Measurements from ENCODE around the gene NIPBL.

Gene NIPBL

GRCh38 chr5:36985387-36985786 lies 108.8 kb downstream of the NIPBL start:
- Histone ChIP-seq H3K4me1 (ENCODE audit: insufficient read depth, low read length) (no peaks in the 10 kb centered on the region), H3K36me3 (ENCODE audit: insufficient read depth, low read length) (peaks cover 25% of the 10 kb centered on the region), H3K4me2 (ENCODE audit: insufficient read depth, low read length) (no peak overlapping the region), H3K79me2 (ENCODE audit: insufficient read depth, low read length) (peaks cover 57% of the 10 kb centered on the region), H3K27me3 (ENCODE audit: insufficient read depth, low read length, poor library complexity) (no peaks in the 10 kb centered on the region), H3K9ac (ENCODE audit: low read depth, low read length) (no peak overlapping the region), H3K27ac (ENCODE audit: low read length) (no peak overlapping the region), H2AFZ (ENCODE audit: low read depth, low read length) (no peak overlapping the region), H3K9me3 (ENCODE audit: insufficient read depth, low read length, severe bottlenecking) (no peaks in the 10 kb centered on the region), H3K4me3 (ENCODE audit: low read depth in 1 of 2, low read length in 2 of 2) (no peak overlapping the region), H4K20me1 (ENCODE audit: insufficient read depth, low read length) (no peaks in the 10 kb centered on the region; the same call in 1 of the 2 replicates)
- ATAC-seq (ENCODE audit: insufficient read depth, low read depth) (no peak), DNase-seq (no peak)
- TF ChIP-seq EZH2 (IDR thresholded peaks at IDR 0.05; ENCODE audit: borderline replicate concordance, low read depth, low read length, severe bottlenecking): no peak
- TF ChIP-seq CTCF (IDR thresholded peaks at IDR 0.05; ENCODE audit: borderline replicate concordance, extremely low read depth, low read length, poor library complexity, severe bottlenecking): no peak

GRCh38 chr5:36988396-36988795 lies 111.8 kb downstream of the NIPBL start:
- H3K4me1 ChIP-seq (ENCODE audit: insufficient read depth, low read length): no peaks in the 10 kb centered on the region
- no peak for ATAC-seq (ENCODE audit: insufficient read depth, low read depth)
- H3K4me3 ChIP-seq (ENCODE audit: low read depth in 1 of 2, low read length in 2 of 2): no peak overlapping the region
- no peak overlapping the region for H2AFZ ChIP-seq (ENCODE audit: low read depth, low read length)
- H3K36me3 ChIP-seq (ENCODE audit: insufficient read depth, low read length): peaks cover 18% of the 10 kb centered on the region
- no peaks in the 10 kb centered on the region for H3K27me3 ChIP-seq (ENCODE audit: insufficient read depth, low read length, poor library complexity)
- H4K20me1 ChIP-seq (ENCODE audit: insufficient read depth, low read length): no peaks in the 10 kb centered on the region
- no peak overlapping the region for H3K4me2 ChIP-seq (ENCODE audit: insufficient read depth, low read length)
- peaks cover 42% of the 10 kb centered on the region for H3K79me2 ChIP-seq (ENCODE audit: insufficient read depth, low read length)
- H3K9ac ChIP-seq (ENCODE audit: low read depth, low read length): no peak overlapping the region
- H3K9me3 ChIP-seq (ENCODE audit: insufficient read depth, low read length, severe bottlenecking): no peaks in the 10 kb centered on the region
- DNase-seq: no peak
- no peak overlapping the region for H3K27ac ChIP-seq (ENCODE audit: low read length)
- no peak for TF ChIP-seq CTCF (IDR thresholded peaks at IDR 0.05; ENCODE audit: borderline replicate concordance, extremely low read depth, low read length, poor library complexity, severe bottlenecking)
- no peak for TF ChIP-seq EZH2 (IDR thresholded peaks at IDR 0.05; ENCODE audit: borderline replicate concordance, low read depth, low read length, severe bottlenecking)

GRCh38 chr5:36998578-36998977 lies 122.0 kb downstream of the NIPBL start:
- no peak overlapping the region for H3K4me3 ChIP-seq (ENCODE audit: low read depth in 1 of 2, low read length in 2 of 2)
- no peak for TF ChIP-seq CTCF (IDR thresholded peaks at IDR 0.05; ENCODE audit: borderline replicate concordance, extremely low read depth, low read length, poor library complexity, severe bottlenecking)
- no peak for TF ChIP-seq EZH2 (IDR thresholded peaks at IDR 0.05; ENCODE audit: borderline replicate concordance, low read depth, low read length, severe bottlenecking)
- H3K9me3 ChIP-seq (ENCODE audit: insufficient read depth, low read length, severe bottlenecking): no peaks in the 10 kb centered on the region
- DNase-seq: no peak
- H3K9ac ChIP-seq (ENCODE audit: low read depth, low read length): no peak overlapping the region
- H3K36me3 ChIP-seq (ENCODE audit: insufficient read depth, low read length): peaks cover 80% of the 10 kb centered on the region
- no peaks in the 10 kb centered on the region for H4K20me1 ChIP-seq (ENCODE audit: insufficient read depth, low read length)
- no peaks in the 10 kb centered on the region for H3K27me3 ChIP-seq (ENCODE audit: insufficient read depth, low read length, poor library complexity)
- H3K4me2 ChIP-seq (ENCODE audit: insufficient read depth, low read length): no peak overlapping the region
- no peaks in the 10 kb centered on the region for H3K4me1 ChIP-seq (ENCODE audit: insufficient read depth, low read length)
- no peak overlapping the region for H3K27ac ChIP-seq (ENCODE audit: low read length)
- no peak overlapping the region for H2AFZ ChIP-seq (ENCODE audit: low read depth, low read length)
- H3K79me2 ChIP-seq (ENCODE audit: insufficient read depth, low read length): 0 out of 2 replicates have a peak, but pooled peaks cover 3% of the 10 kb centered on the region
- ATAC-seq (ENCODE audit: insufficient read depth, low read depth): no peak
